ENCODE results near the gene WSB1.
A peak's percentile ranks its signal among the peaks of the same experiment; 100 is the strongest.

WSB1 gene

DNA sequence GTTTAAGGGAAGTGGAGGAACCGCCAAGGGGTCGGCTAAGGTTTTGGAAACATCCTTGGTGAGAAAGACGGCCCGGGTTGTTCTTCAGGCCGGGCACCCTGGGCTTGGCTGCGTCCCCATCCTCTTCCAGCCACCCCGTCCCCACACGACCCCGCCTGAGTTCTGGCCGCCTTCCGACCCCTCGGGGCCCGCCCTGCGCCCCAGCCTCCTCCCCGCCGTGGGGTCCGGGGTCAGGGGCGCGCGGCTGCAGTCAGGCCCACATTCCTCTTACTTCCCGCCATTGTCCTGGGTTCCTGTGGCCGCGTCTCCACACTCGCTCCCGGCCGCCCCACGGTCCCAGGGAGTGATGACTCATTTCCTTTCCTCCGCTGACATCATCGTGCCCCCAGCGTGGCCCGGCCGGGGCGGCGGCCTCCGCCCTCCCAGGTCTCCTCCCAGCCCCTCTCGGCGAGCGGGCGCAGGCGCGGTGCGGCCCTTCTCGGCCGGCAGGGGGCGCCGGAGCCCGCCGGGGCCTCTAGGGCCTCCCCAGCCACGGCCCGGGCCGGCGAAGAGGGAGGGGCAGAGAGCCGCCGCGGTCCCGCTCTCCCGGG, 59.6 kb downstream of the WSB1 start (continued):
- TF ChIP-seq, protein P1, sequence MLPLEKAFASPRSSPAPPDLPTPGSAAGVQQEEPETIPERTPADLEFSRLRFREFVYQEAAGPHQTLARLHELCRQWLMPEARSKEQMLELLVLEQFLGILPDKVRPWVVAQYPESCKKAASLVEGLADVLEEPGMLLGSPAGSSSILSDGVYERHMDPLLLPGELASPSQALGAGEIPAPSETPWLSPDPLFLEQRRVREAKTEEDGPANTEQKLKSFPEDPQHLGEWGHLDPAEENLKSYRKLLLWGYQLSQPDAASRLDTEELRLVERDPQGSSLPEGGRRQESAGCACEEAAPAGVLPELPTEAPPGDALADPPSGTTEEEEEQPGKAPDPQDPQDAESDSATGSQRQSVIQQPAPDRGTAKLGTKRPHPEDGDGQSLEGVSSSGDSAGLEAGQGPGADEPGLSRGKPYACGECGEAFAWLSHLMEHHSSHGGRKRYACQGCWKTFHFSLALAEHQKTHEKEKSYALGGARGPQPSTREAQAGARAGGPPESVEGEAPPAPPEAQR (tag by site-specific recombination; IDR thresholded peaks at IDR 0.05): peak; percentile 67; the same call in 1 of the 2 replicates
- peak; percentile 55 for TF ChIP-seq EGR2 (tag by site-specific recombination; IDR thresholded peaks at IDR 0.05; ENCODE audit: low read depth)
- TF ChIP-seq ZNF391 (tag by site-specific recombination; IDR thresholded peaks at IDR 0.05; ENCODE audit: borderline replicate concordance, low read depth): peak; percentile 84; the same call in 1 of the 2 replicates
- TF ChIP-seq, protein P2, sequence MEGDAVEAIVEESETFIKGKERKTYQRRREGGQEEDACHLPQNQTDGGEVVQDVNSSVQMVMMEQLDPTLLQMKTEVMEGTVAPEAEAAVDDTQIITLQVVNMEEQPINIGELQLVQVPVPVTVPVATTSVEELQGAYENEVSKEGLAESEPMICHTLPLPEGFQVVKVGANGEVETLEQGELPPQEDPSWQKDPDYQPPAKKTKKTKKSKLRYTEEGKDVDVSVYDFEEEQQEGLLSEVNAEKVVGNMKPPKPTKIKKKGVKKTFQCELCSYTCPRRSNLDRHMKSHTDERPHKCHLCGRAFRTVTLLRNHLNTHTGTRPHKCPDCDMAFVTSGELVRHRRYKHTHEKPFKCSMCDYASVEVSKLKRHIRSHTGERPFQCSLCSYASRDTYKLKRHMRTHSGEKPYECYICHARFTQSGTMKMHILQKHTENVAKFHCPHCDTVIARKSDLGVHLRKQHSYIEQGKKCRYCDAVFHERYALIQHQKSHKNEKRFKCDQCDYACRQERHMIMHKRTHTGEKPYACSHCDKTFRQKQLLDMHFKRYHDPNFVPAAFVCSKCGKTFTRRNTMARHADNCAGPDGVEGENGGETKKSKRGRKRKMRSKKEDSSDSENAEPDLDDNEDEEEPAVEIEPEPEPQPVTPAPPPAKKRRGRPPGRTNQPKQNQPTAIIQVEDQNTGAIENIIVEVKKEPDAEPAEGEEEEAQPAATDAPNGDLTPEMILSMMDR (tag by site-specific recombination; IDR thresholded peaks at IDR 0.05): 0 out of 2 replicates have a peak, but pooled peaks have one; percentile 9
- TF ChIP-seq MYNN (tag by site-specific recombination; IDR thresholded peaks at IDR 0.05; ENCODE audit: borderline replicate concordance): peak; percentile 56; the same call in 1 of the 2 replicates
- no peak; the same call in 1 of the 2 replicates for TF ChIP-seq ZNF121 (tag by site-specific recombination; IDR thresholded peaks at IDR 0.05)
- TF ChIP-seq ZNF335 (tag by site-specific recombination; conservative IDR thresholded peaks at IDR 0.05): 0 out of 2 replicates have a peak, but pooled peaks have one; percentile 62
- TF ChIP-seq ZNF132 (tag by site-specific recombination; IDR thresholded peaks at IDR 0.05; ENCODE audit: borderline replicate concordance): no peak
- TF ChIP-seq ZNF707 (tag by site-specific recombination; IDR thresholded peaks at IDR 0.05): no peak
- TF ChIP-seq, protein P3, sequence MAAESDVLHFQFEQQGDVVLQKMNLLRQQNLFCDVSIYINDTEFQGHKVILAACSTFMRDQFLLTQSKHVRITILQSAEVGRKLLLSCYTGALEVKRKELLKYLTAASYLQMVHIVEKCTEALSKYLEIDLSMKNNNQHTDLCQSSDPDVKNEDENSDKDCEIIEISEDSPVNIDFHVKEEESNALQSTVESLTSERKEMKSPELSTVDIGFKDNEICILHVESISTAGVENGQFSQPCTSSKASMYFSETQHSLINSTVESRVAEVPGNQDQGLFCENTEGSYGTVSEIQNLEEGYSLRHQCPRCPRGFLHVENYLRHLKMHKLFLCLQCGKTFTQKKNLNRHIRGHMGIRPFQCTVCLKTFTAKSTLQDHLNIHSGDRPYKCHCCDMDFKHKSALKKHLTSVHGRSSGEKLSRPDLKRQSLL (tag by site-specific recombination; IDR thresholded peaks at IDR 0.05): peak; percentile 26; the same call in 1 of the 2 replicates
- TF ChIP-seq ZNF354C (tag by site-specific recombination; IDR thresholded peaks at IDR 0.05; ENCODE audit: borderline replicate concordance, low read depth): 0 out of 2 replicates have a peak, but pooled peaks have one; percentile 23
- TF ChIP-seq, protein P4, sequence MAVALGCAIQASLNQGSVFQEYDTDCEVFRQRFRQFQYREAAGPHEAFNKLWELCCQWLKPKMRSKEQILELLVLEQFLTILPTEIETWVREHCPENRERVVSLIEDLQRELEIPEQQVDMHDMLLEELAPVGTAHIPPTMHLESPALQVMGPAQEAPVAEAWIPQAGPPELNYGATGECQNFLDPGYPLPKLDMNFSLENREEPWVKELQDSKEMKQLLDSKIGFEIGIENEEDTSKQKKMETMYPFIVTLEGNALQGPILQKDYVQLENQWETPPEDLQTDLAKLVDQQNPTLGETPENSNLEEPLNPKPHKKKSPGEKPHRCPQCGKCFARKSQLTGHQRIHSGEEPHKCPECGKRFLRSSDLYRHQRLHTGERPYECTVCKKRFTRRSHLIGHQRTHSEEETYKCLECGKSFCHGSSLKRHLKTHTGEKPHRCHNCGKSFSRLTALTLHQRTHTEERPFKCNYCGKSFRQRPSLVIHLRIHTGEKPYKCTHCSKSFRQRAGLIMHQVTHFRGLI (tag by site-specific recombination; IDR thresholded peaks at IDR 0.05): 0 out of 2 replicates have a peak, but pooled peaks have one; percentile 36
- peak; percentile 94 for TF ChIP-seq KLF1 (tag by site-specific recombination; IDR thresholded peaks at IDR 0.05)
- TF ChIP-seq ZNF549 (tag by site-specific recombination; IDR thresholded peaks at IDR 0.05): no peak
- TF ChIP-seq, protein P5, sequence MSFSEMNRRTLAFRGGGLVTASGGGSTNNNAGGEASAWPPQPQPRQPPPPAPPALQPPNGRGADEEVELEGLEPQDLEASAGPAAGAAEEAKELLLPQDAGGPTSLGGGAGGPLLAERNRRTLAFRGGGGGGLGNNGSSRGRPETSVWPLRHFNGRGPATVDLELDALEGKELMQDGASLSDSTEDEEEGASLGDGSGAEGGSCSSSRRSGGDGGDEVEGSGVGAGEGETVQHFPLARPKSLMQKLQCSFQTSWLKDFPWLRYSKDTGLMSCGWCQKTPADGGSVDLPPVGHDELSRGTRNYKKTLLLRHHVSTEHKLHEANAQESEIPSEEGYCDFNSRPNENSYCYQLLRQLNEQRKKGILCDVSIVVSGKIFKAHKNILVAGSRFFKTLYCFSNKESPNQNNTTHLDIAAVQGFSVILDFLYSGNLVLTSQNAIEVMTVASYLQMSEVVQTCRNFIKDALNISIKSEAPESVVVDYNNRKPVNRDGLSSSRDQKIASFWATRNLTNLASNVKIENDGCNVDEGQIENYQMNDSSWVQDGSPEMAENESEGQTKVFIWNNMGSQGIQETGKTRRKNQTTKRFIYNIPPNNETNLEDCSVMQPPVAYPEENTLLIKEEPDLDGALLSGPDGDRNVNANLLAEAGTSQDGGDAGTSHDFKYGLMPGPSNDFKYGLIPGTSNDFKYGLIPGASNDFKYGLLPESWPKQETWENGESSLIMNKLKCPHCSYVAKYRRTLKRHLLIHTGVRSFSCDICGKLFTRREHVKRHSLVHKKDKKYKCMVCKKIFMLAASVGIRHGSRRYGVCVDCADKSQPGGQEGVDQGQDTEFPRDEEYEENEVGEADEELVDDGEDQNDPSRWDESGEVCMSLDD (tag by site-specific recombination; IDR thresholded peaks at IDR 0.05): peak; percentile 80
- no peak for TF ChIP-seq ZNF175 (tag by site-specific recombination; IDR thresholded peaks at IDR 0.05)
- TF ChIP-seq, protein P6, sequence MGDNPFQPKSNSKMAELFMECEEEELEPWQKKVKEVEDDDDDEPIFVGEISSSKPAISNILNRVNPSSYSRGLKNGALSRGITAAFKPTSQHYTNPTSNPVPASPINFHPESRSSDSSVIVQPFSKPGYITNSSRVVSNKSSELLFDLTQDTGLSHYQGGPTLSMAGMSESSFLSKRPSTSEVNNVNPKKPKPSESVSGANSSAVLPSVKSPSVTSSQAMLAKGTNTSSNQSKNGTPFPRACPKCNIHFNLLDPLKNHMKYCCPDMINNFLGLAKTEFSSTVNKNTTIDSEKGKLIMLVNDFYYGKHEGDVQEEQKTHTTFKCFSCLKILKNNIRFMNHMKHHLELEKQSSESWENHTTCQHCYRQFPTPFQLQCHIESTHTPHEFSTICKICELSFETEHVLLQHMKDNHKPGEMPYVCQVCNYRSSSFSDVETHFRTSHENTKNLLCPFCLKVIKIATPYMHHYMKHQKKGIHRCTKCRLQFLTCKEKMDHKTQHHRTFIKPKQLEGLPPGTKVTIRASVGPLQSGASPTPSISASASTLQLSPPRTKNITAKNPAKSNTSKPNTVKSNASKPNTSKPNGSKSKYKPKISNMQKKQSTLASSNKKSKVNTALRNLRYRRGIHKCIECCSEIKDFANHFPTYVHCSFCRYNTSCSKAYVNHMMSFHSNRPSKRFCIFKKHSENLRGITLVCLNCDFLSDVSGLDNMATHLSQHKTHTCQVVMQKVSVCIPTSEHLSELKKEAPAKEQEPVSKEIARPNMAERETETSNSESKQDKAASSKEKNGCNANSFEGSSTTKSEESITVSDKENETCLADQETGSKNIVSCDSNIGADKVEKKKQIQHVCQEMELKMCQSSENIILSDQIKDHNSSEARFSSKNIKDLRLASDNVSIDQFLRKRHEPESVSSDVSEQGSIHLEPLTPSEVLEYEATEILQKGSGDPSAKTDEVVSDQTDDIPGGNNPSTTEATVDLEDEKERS (tag by site-specific recombination; IDR thresholded peaks at IDR 0.05): no peak
- peak; percentile 94; the same call in 1 of the 2 replicates for TF ChIP-seq BCL11B (tag by site-specific recombination; IDR thresholded peaks at IDR 0.05; ENCODE audit: low read depth)
- TF ChIP-seq, protein P7, sequence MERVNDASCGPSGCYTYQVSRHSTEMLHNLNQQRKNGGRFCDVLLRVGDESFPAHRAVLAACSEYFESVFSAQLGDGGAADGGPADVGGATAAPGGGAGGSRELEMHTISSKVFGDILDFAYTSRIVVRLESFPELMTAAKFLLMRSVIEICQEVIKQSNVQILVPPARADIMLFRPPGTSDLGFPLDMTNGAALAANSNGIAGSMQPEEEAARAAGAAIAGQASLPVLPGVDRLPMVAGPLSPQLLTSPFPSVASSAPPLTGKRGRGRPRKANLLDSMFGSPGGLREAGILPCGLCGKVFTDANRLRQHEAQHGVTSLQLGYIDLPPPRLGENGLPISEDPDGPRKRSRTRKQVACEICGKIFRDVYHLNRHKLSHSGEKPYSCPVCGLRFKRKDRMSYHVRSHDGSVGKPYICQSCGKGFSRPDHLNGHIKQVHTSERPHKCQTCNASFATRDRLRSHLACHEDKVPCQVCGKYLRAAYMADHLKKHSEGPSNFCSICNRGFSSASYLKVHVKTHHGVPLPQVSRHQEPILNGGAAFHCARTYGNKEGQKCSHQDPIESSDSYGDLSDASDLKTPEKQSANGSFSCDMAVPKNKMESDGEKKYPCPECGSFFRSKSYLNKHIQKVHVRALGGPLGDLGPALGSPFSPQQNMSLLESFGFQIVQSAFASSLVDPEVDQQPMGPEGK (tag by site-specific recombination; IDR thresholded peaks at IDR 0.05): peak; percentile 99
- TF ChIP-seq ZNF621 (tag by site-specific recombination; IDR thresholded peaks at IDR 0.05): no peak
- peak; percentile 96 for TF ChIP-seq ZNF629 (tag by site-specific recombination; IDR thresholded peaks at IDR 0.05)
- no peak for TF ChIP-seq ZNF747 (tag by site-specific recombination; IDR thresholded peaks at IDR 0.05)
- TF ChIP-seq YY1 (tag by site-specific recombination; IDR thresholded peaks at IDR 0.05): peak; percentile 86
- TF ChIP-seq ZNF10 (tag by site-specific recombination; IDR thresholded peaks at IDR 0.05): no peak
- peak; percentile 99 for TF ChIP-seq GLIS1 (tag by site-specific recombination; IDR thresholded peaks at IDR 0.05)

All from HEK293 (cell line).